ENCODE data around the gene GOLGA3.
"Not testable (repeated sequence)": the region's sequence is repeated elsewhere in the genome, so short reads cannot be mapped to it uniquely, and the experiment has no call there.

Gene GOLGA3

GRCh38 chr12:132814232-132814631, 14.4 kb downstream of the GOLGA3 start:
- DNase-seq (ENCODE audit: low spot score) = no peak

GRCh38 chr12:132813443-132813842, 15.2 kb downstream of the GOLGA3 start:
- no peak for DNase-seq (ENCODE audit: low spot score)

GRCh38 chr12:132812631-132813305, 15.9 kb downstream of the GOLGA3 start:
- DNase-seq (ENCODE audit: low spot score) = no peak

- DNase-seq (ENCODE audit: low spot score) = peak; percentile 15
Observed at GRCh38 chr12:132809391-132809790, 19.3 kb downstream of the GOLGA3 start.

- no peak for DNase-seq (ENCODE audit: low spot score)
Observed at GRCh38 chr12:132807295-132808092, 21.2 kb downstream of the GOLGA3 start.

- DNase-seq (ENCODE audit: low spot score) = no peak
Observed at GRCh38 chr12:132806857-132807256, 21.8 kb downstream of the GOLGA3 start.

- DNase-seq (ENCODE audit: low spot score) = no peak
Observed at GRCh38 chr12:132804426-132804861, 24.2 kb downstream of the GOLGA3 start.

- no peak for DNase-seq (ENCODE audit: low spot score)
Observed at GRCh38 chr12:132803888-132804287, 24.8 kb downstream of the GOLGA3 start.

GRCh38 chr12:132803125-132803524, 25.5 kb downstream of the GOLGA3 start:
- DNase-seq (ENCODE audit: low spot score) = no peak

GRCh38 chr12:132801741-132802140, 26.9 kb downstream of the GOLGA3 start:
- DNase-seq (ENCODE audit: low spot score) = no peak

GRCh38 chr12:132798836-132799235, 29.8 kb downstream of the GOLGA3 start:
- no peak for DNase-seq (ENCODE audit: low spot score)

- DNase-seq (ENCODE audit: low spot score) = no peak
Observed at GRCh38 chr12:132797820-132798570, 30.7 kb downstream of the GOLGA3 start.

GRCh38 chr12:132795847-132796246, 32.8 kb downstream of the GOLGA3 start:
- DNase-seq (ENCODE audit: low spot score) = no peak

GRCh38 chr12:132791940-132792339, 36.7 kb downstream of the GOLGA3 start:
- DNase-seq (ENCODE audit: low spot score) = not testable (repeated sequence)

- DNase-seq (ENCODE audit: low spot score) = no peak
Observed at GRCh38 chr12:132789099-132789471, 39.6 kb downstream of the GOLGA3 start.

- DNase-seq (ENCODE audit: low spot score) = no peak
Observed at GRCh38 chr12:132788375-132789098, 40.1 kb downstream of the GOLGA3 start.

GRCh38 chr12:132787877-132788276, 40.8 kb downstream of the GOLGA3 start:
- no peak for DNase-seq (ENCODE audit: low spot score)

GRCh38 chr12:132786192-132786591, 42.5 kb downstream of the GOLGA3 start:
- DNase-seq (ENCODE audit: low spot score) = no peak

- no peak for DNase-seq (ENCODE audit: low spot score)
Observed at GRCh38 chr12:132784580-132784979, 44.1 kb downstream of the GOLGA3 start.

GRCh38 chr12:132783917-132784531, 44.6 kb downstream of the GOLGA3 start:
- peak; percentile 74 for DNase-seq (ENCODE audit: low spot score)

- no peak for DNase-seq (ENCODE audit: low spot score)
Observed at GRCh38 chr12:132781938-132782337, 46.7 kb downstream of the GOLGA3 start.

All from pons (tissue), 1 donor.